ENCODE measurements around the gene MARK4. TPM values are rescaled to one million over a fixed set of nuclear protein-coding genes. Genes with fewer than 3 reads are reported as not detected.
"Not testable (repeated sequence)": the region's sequence is repeated elsewhere in the genome, so short reads cannot be mapped to it uniquely, and the experiment has no call there.

The MARK4 gene
- total and polyA plus RNA-seq, 8 donors, result 8.8 to 120 (median 18.4) TPM

DNA sequence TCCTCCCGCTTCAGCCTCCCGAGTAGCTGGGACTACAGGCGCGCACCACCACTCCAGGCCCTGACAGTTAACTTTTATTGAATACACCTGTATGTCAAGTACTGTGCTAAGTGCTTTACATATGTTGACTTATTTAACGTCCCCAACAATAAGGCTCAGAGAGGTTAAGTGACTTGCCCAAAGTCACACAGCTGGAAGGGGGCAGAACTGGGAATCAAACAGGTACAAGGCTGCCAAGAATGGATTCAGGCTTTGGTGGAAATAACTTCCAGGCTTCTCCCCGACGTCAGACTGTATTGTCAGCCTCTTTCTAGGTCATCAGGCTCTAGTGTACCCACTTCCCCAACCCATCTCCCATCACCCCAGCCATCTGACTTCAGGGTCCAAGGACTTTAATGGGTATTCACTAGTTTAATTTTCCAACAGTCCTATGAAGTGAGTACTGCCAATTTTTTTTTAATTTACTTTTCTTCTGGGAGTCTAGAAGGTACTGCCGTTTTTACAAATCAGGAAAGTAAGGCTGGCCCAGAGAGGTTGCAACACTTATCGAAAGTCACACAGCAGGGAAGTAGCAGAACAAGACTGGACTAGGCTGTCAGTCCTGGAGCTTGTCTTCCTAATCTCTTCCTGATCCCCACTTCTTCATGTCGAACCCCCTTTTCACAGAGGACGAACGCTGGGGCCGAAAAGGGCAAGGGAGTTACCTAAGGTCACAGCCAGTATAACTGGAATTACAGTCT lies 76.5 kb downstream of the MARK4 start:
- 70 to 80% (median 71%) methylated on average over 13 of the region's 13 CpGs for WGBS, 5 donors
- Histone ChIP-seq H3K27me3 (peaks cover 0 to 22% (median 21%) of the 10 kb centered on the region in 3 donors), H3K36me3 (no peaks in the 10 kb centered on the region), H3K27ac (no peak overlapping the region), H3K4me1 (peaks cover 9 to 25% (median 20%) of the 10 kb centered on the region in 4 donors), H3K4me3 (no peak overlapping the region), H3K9me3 (no peaks in the 10 kb centered on the region)
- TF ChIP-seq, protein P1, sequence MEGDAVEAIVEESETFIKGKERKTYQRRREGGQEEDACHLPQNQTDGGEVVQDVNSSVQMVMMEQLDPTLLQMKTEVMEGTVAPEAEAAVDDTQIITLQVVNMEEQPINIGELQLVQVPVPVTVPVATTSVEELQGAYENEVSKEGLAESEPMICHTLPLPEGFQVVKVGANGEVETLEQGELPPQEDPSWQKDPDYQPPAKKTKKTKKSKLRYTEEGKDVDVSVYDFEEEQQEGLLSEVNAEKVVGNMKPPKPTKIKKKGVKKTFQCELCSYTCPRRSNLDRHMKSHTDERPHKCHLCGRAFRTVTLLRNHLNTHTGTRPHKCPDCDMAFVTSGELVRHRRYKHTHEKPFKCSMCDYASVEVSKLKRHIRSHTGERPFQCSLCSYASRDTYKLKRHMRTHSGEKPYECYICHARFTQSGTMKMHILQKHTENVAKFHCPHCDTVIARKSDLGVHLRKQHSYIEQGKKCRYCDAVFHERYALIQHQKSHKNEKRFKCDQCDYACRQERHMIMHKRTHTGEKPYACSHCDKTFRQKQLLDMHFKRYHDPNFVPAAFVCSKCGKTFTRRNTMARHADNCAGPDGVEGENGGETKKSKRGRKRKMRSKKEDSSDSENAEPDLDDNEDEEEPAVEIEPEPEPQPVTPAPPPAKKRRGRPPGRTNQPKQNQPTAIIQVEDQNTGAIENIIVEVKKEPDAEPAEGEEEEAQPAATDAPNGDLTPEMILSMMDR (IDR thresholded peaks at IDR 0.05), result no peak
- TF ChIP-seq POLR2AphosphoS5 (IDR thresholded peaks at IDR 0.05) (no peak), EP300 (IDR thresholded peaks at IDR 0.05) (no peak), POLR2A (IDR thresholded peaks at IDR 0.05) (no peak)
- DNase-seq, result no peak
- intact Hi-C loops (cut with DNase I; ENCODE audit: low total_unique reads), result no loop called here

DNA sequence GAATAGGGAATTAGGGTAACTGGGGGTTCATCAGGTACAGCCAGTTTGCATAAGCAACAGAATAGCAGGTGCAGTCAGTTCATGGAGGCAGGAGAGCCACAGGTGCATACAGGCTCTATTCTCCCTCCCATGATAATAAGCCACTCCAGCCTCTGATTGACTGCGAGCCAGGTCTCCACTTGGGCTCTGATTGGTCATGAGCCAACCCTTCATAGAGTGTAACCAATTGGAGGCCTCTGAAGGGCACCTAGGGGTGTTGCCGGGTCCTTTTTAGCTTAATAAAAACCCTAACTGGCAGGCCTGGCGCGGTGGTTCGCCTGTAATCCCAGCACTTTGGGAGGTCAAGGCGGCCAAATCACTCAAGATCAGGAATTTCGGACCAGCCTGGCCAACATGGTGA lies 80.3 kb downstream of the MARK4 start:
- WGBS, 5 donors, result 67 to 93% (median 84%) methylated on average over 3 to 7 of the region's 7 CpGs
- Histone ChIP-seq H3K4me1 (peaks cover 0 to 4% (median 2%) of the 10 kb centered on the region in 4 donors), H3K36me3 (no peaks in the 10 kb centered on the region), H3K27ac (no peak overlapping the region), H3K4me3 (no peak overlapping the region), H3K27me3 (peaks cover 0 to 4% (median 0%) of the 10 kb centered on the region in 3 donors), H3K9me3 (no peaks in the 10 kb centered on the region)
- intact Hi-C loops (cut with DNase I; ENCODE audit: low total_unique reads), result no loop called here
- DNase-seq, result no peak
- no peak for TF ChIP-seq EP300 (IDR thresholded peaks at IDR 0.05)
- TF ChIP-seq, protein P1 (IDR thresholded peaks at IDR 0.05), result no peak
- no peak for TF ChIP-seq POLR2A (IDR thresholded peaks at IDR 0.05)
- TF ChIP-seq POLR2AphosphoS5 (IDR thresholded peaks at IDR 0.05), result no peak

DNA sequence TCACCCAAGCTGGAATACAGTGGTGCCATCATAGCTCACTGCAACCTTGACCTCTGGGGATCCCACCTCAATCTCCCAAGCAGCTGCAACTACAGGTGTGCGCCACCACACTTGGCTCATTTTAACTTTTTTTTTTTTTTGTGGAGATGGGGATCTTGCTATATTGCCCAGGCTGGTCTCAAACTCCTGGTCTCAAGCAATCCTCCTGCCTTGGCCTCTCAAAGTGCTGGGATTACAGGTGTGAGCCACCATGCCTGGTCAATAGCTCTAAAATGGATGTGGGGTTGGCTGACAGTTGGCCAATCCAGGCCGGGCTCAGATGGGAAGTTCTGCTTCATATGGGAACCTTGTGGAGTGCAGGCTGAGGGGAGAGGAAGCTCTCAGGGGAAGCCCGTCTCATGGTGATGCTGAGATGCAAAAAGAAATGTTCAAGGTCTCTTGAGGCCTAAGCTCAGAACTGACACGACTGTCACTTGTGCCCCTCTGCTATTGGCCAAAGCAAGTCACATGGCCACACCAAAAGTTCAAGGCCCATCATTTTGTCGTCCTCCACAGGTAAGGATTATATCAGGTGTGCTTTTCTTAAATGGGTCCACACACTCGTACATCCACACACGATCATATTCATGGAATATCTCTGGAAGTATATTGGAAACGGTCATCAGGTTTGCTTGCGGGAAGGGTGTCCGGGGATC lies 82.7 kb downstream of the MARK4 start:
- H3K4me1 ChIP-seq, result peaks cover 0 to 5% (median 2%) of the 10 kb centered on the region in 4 donors
- WGBS, 5 donors, result 80 to 85% (median 83%) methylated on average over 10 of the region's 10 CpGs
- H3K27me3 ChIP-seq, result peaks cover 0 to 16% (median 0%) of the 10 kb centered on the region in 3 donors
- no peak for TF ChIP-seq POLR2AphosphoS5 (IDR thresholded peaks at IDR 0.05)
- TF ChIP-seq EP300 (IDR thresholded peaks at IDR 0.05), result no peak
- TF ChIP-seq POLR2A (IDR thresholded peaks at IDR 0.05), result no peak
- TF ChIP-seq, protein P1 (IDR thresholded peaks at IDR 0.05), result no peak
- H3K27ac ChIP-seq, result no peak overlapping the region
- H3K9me3 ChIP-seq, result no peaks in the 10 kb centered on the region
- no peaks in the 10 kb centered on the region for H3K36me3 ChIP-seq
- intact Hi-C loops (cut with DNase I; ENCODE audit: low total_unique reads), result no loop called here
- DNase-seq, result no peak
- no peak overlapping the region for H3K4me3 ChIP-seq

DNA sequence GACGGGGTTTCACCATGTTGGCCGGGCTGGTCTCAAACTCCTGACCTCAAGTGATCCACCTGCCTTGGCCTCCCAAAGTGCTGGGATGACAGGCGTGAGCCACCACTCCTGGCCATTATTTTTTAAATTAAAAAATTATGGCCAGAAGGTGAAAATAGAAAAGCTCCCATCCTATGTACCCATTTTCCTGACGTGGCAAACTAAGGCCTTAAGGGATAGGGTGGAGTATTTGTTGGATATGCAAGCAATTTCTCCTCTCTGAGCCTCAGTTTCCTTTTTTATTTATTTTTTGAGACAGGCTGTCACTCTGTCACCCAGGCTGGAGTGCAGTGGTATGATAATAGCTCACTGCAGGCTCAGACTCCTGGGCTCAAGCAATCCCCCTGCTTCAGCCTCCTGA lies 83.8 kb downstream of the MARK4 start:
- H3K4me1 ChIP-seq; H3K27ac ChIP-seq; H3K9me3 ChIP-seq; DNase-seq; H3K36me3 ChIP-seq; intact Hi-C loops (cut with DNase I; ENCODE audit: low total_unique reads); H3K4me3 ChIP-seq: not testable (repeated sequence)
- peaks cover 0 to 26% (median 1%) of the 10 kb centered on the region in 3 donors for H3K27me3 ChIP-seq
- 85 to 95% (median 93%) methylated on average over 4 of the region's 4 CpGs for WGBS, 5 donors
